CD4-positive, alpha-beta T cell treated with Interleukin-4 for 4 hours (primary cell): Measurements from ENCODE around the gene RRAGD.
"Not testable (repeated sequence)": the region's sequence is repeated elsewhere in the genome, so short reads cannot be mapped to it uniquely, and the experiment has no call there.

Experiments used
- DNase-seq: peaks from one replicate; pipeline ENCODE4 v3.0.0-alpha.2; 2020

The RRAGD gene

DNA sequence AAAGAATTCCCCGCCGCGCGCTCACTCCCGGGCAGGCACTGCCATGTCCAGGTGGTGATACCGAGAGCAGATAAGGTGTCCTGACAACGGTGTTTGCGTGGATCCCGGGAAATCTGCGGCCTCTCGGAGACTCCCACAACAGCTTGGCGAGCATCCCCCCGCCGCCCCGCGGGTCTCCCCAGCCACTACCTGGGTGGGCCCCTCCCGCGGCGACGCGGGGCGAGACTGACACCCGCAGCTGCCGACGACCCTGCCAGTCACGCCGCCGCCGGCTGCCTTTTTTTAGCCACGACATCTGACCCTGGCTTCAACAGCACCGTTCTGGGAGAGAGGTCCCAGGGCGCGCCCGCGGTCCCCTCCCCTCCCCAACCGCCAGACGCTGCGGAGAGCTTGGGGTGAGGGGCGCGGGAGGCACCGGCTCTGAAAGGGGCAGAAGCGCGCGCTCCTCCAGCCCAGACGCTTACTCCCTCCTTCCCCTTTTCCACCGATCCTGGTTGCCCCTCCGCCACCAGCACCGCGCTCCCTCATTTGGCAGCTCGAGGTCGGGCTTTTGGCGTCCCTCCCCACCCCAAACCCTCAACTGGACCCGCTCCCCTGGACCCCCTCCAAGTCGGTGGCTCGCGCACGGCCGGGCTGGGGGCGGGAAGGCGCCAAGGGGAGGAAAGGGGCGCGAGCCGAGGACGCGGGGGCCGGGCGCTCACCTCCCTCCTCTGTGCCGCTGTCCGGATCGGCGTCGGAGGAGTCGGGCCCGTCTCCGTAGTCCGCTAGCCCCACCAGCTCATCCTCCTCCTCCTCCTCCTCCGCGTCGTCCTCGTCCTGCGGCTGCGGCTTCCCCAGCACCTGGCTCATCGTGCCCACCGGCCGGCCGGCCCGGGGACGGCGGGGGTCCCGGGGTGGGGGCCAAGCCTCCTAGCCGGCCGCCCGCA, 665 bp downstream of the RRAGD start:
- DNase-seq = no peak

DNA sequence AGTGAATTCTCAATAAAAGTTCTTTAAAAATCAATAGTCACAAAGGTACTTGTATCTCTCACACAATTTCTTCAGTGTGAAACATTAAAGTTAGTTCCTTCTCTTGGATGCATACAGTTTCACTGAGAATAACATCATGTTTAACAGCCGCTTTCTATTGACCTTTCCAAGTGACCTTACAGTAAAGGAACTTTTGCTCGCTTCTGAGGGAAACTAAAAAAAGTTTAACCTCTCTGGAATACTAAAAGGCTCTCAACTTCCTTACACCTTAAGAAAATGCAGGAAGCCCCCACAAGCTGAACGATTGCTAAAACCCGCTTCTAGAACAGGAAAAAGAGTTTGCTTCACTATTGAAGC, 1.3 kb downstream of the RRAGD start:
- no peak for DNase-seq

GRCh38 chr6:89410231-89410761, 1.8 kb downstream of the RRAGD start:
- DNase-seq = no peak

DNA sequence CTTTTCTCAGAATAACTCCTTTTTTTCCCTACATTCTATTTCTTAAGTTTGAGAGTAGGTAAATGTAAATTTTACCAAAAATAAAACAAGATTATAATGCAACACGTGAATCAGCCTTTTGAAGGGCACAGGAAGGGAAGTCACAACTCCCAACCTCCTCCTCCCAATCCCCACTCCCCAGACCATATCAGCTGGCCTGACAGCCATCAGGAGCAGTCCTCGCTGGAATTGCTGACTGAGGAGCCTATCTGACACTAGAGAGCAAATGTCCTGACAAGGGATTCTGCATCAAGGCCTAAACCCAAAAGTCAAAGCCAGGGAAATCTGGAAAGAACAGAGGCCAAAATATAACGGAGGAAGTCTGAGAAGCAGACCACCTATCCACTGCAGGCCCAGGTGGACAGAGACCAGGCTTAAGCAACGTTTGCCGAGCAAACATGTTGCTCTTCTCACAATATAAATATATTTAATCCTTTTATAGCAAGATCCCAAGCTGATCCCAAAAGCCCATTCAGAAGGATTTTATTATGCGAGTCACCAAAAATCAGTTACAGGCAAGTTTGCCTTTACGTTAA, 2.5 kb downstream of the RRAGD start:
- DNase-seq = no peak

- no peak for DNase-seq
Measured at GRCh38 chr6:89406141-89406540, 5.9 kb downstream of the RRAGD start.

- no peak for DNase-seq
Measured at GRCh38 chr6:89404512-89404911, 7.6 kb downstream of the RRAGD start.

DNA sequence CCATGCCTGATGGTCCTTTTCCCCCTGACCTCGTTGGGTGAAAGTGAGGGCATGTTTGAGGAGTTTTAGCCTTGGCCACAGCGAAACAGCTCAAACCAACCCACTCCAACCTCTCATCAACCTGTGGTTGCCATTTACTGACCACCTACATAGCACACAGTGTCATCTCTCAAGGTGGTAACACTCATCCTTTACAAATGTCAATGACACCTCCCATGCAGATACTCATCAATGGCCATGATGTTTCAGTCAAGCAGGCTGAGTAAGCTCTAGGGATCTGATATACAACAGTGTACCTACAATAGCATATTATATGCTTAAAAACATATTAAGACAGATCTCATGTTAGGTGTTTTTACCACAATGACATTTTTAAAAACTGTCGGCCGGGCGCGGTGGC, 9.3 kb downstream of the RRAGD start:
- no peak for DNase-seq

- no peak for DNase-seq
Measured at GRCh38 chr6:89400912-89401399, 11.1 kb downstream of the RRAGD start.

DNA sequence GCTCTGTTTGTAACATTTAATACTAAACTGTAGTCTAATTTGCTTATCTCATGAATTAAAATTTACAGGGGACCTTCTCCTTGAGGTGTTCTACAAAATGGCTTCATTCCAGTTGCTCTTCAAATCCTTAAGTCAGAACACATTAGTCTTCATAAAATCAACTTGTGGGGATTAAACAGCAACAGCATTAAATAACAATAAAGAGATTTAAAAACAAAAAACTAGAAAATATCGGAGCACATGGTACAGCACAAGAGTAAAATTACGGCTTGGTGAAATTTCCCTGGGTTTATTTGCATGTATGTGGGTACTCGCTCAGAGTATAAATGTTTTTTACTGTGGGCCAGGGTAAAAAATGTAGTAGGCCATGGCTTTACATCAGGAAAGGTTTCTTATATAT, 12.0 kb downstream of the RRAGD start:
- no peak for DNase-seq

GRCh38 chr6:89398762-89399525, 13.1 kb downstream of the RRAGD start:
- DNase-seq = no peak

DNA sequence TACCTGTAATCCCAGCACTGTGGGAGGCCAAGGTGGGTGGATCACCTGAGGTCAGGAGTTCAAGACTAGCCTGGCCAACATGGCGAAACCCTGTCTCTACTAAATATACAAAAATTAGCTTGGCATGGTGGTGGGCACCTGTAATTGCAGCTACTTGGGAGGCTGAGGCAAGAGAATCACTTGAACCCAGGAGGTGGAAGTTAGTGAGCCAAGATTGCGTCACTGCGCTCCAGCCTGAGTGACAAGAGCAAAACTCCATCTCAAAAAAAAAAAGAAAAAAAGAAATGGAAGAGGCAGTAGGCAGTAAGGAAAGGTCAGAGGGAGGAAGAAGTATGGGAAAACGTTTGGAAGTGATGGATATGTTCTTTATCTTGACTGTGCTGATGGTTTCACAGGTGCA, 14.2 kb downstream of the RRAGD start:
- not testable (repeated sequence) for DNase-seq

DNA sequence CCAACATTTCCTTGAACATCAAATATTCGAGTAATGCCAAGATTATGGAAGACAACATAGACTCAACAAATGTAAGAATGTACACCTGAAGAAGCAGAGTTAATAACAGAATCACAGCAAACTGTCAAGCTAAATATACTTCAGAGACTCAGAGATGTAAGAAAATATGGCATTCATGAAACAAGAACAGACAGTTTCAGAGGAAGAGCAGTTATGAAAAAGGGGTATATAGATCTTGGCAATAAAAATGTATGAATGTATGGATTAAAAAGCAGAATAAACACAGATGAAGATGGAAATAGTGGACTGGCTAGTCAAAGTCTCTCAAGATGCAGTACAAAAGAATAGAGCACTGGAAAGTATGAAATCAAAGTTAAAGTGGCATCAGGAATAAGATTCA, 18.4 kb downstream of the RRAGD start:
- no peak for DNase-seq

- no peak for DNase-seq
Measured at GRCh38 chr6:89392823-89393222, 19.2 kb downstream of the RRAGD start.

DNA sequence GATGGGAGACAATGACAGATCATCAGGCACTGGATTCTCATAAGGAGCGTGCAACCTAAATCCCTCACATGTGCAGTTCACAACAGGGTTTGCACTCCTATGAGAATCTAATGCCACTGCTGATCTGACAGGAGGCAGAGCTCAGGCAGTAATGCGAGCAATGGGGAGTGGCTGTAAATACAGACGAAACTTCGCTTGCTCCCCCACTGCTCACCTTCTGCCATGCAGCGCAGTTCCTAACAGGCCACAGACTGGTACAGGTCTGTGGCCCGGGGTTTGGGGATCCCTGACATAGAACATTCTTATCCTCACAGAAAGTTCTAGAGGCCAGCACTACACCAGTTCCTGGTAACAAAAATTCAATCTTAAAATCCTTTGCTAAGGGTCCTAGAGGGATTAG, 23.2 kb downstream of the RRAGD start:
- DNase-seq = no peak

- DNase-seq = no peak
Measured at GRCh38 chr6:89387516-89388201, 24.4 kb downstream of the RRAGD start.

DNA sequence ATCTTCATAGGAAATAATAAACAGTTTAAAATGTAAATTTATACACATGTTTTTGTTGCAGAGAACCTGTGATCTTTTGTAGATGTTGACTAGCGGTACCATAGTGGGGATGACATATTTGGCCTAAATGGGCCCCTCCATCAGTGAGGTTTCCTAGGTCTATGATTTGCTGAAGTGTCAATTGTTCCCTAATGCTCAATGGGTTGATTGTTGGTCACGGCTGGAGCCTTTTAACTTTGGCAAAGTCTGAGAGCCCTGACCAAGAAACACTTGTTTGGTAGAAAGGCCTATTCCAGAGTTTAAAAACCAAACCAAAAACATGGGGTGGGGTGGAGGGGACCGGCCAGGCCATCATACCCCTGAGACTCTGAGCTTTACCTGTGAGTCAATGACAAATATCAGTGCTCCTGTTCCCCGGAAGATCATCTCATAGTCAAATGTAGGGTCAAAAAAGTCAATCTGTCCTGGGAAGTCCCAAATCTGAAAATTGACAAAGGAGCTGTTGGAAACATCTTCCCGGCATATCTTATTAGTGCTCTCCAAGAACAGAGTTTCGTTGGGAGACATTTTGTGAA, 25.1 kb downstream of the RRAGD start:
- DNase-seq = no peak

GRCh38 chr6:89385846-89386245, 26.2 kb downstream of the RRAGD start:
- no peak for DNase-seq

DNA sequence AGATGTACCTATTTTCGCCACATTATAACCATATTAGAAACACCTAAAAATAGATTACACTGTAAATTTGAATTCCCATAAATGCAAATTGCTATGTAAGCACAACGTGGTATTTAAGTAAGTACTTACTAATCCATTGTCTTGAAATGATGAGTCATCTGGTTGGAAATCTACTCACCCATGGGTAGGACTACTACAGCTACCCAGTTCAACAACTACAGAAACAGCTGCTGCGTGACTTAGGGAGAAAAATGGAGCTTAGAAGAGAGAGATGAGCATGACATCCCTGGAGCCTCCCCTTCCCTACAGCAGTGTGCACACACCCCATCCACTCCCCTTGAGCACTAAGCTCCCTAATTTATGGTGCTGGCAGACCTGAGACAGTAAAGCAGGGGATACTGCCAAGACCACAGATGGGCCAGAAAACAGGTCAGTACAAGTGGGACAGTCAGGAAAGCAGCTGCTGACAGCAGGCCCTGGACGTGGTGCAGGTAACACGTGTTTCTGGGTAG, 26.9 kb downstream of the RRAGD start:
- DNase-seq = no peak

DNA sequence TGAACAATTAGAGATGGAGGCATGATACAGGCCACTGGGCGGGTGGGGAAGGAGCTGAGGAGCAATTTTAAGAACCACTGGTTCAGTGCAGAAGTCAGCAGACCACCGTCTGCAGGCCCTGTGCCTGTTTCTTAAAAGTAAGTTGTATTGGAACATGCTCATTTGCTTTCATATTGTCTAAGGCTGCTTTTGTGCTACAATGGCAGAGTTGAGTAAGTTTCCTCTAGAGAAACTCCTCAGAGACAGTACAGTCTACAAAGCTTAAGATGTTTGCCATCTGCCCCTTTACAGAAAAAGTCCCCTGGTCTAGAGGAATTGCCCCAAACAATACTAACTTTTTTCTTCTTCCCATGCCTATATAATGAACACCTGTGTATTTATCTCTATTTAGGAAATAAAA, 31.0 kb downstream of the RRAGD start:
- no peak for DNase-seq

- no peak for DNase-seq
Measured at GRCh38 chr6:89379281-89379680, 32.8 kb downstream of the RRAGD start.

DNA sequence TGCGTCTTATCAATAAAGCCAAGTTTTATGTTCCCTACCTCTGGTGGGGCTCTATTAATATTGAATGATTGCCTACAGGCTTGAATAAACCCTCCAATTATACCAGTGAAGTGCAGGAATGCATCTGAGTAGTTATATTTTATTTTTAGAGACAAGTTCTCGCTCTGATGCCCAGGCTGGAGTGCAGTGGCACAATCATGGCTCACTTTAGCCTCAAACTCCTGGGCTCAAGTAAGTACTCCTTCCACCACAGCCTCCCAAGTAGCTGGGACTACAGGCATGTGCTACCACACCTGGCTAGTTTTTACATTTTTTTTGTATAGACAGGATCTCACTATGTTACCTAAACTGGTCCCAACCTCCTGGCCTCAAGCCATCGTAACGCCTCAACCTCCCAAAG, 33.4 kb downstream of the RRAGD start:
- no peak for DNase-seq
